ENCODE measurements around the gene PNMT. TPM values are rescaled to one million over a fixed set of nuclear protein-coding genes. Genes with fewer than 3 reads are reported as not detected.
A peak's percentile ranks its signal among the peaks of the same experiment; 100 is the strongest.

The PNMT gene
- total RNA-seq, 1 experiment from 2014 or later = not detected

DNA sequence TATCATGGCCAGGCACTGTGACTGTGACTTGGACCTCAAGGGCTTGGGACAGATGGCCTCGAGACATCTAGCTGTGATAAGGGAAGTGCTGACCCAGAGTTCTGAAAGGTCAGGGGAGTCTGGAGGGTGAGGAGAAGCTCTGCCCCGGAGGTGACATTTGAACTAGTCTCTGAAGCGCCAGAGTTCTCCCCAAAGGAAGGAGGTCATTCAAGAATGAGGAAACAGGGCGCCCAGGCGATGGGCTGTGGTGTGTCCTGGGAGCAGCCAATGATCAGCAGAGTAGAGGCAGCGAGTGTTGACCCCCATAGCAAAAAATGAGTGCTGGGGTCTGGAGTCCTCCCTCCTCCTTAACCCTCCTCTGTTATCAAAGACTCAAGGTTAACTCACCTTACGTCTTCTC, 26.4 kb upstream of the PNMT start:
- Histone ChIP-seq H3K36me3 (peaks cover 3% of the 10 kb centered on the region; the same call in 1 of the 2 replicates), H3K4me3 (no peak overlapping the region), H3K27me3 (no peaks in the 10 kb centered on the region), H3K9me3 (no peaks in the 10 kb centered on the region)
- no peak for DNase-seq

DNA sequence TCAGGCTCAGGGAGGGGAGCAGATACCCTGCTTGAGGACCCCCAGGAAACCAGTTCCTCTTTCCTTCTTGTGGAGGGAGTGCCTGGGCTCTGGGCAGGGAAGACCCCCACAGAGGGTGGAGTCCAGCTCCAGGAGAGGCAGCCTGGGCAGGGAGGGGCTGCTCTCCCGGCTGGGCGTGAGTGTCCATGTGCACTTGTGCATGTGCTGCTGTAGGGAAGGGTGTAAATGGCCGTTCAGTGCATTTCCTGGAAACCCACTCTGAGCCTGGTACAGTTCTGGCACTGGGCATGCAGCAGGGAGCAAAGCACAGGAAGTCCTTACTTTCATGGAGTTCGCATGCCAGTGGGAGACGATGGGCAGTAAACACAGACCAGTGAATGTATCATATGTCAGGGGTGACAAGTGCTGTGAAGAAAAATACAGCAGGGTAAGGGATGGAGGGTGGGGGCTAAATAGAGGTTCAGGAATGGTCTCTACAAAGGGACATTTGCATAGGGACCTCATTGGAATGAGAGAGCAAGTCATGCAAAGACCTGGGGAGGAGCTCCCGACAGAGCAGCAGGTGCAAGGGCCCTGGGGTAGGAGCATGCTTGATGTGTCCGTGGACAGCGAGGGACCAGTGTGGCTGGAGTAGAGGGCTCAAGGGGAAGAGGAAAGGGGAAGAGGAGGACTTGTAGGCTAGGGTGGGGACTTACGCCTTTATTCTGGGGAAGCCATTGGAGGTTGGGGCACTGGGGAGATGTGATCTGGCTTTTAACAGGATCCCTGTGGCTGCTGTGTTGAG, 25.8 kb upstream of the PNMT start:
- DNase-seq = no peak
- H3K9me3 ChIP-seq = no peaks in the 10 kb centered on the region

DNA sequence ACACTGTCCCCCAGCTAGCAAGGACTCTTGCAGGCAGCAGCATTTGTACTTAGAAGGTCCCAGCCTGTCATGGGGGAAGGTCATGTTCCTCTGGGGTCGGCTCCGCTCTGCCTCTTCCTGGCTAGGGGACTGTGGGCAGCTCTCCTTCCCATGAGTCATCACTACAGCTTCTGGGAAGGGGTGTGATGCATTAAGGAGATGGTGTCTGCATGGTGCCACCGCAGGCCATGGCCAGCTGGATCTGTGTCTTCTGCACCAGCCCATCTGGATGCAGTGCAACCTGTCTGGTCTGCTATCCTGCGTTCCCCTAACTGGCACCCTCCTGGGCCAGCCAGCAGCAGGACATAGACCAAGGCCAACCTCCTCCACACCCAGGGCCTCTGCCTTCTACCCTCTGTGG, 25.0 kb upstream of the PNMT start:
- no peaks in the 10 kb centered on the region for H3K9me3 ChIP-seq
- DNase-seq = peak; percentile 58
- peaks cover 3% of the 10 kb centered on the region; the same call in 1 of the 2 replicates for H3K36me3 ChIP-seq
- no peaks in the 10 kb centered on the region for H3K27me3 ChIP-seq
- H3K4me3 ChIP-seq = no peak overlapping the region

More for the DNA sequence above, 25.8 kb upstream of the PNMT start:
- H3K27me3 ChIP-seq = no peaks in the 10 kb centered on the region
- H3K4me3 ChIP-seq = no peak overlapping the region
- H3K36me3 ChIP-seq = peaks cover 3% of the 10 kb centered on the region; the same call in 1 of the 2 replicates

- 0 out of 2 replicates have a peak, but pooled peaks cover 3% of the 10 kb centered on the region for H3K36me3 ChIP-seq
- DNase-seq = no peak
- H3K9me3 ChIP-seq = no peaks in the 10 kb centered on the region
- no peaks in the 10 kb centered on the region for H3K27me3 ChIP-seq
- no peak overlapping the region for H3K4me3 ChIP-seq
Measured at GRCh38 chr17:39647256-39647655, 21.0 kb upstream of the PNMT start.

- no peaks in the 10 kb centered on the region for H3K27me3 ChIP-seq
- peaks cover 7% of the 10 kb centered on the region for H3K36me3 ChIP-seq
- no peak overlapping the region for H3K4me3 ChIP-seq
- H3K9me3 ChIP-seq = no peaks in the 10 kb centered on the region
- DNase-seq = no peak
Measured at GRCh38 chr17:39648616-39649366, 19.5 kb upstream of the PNMT start.

DNA sequence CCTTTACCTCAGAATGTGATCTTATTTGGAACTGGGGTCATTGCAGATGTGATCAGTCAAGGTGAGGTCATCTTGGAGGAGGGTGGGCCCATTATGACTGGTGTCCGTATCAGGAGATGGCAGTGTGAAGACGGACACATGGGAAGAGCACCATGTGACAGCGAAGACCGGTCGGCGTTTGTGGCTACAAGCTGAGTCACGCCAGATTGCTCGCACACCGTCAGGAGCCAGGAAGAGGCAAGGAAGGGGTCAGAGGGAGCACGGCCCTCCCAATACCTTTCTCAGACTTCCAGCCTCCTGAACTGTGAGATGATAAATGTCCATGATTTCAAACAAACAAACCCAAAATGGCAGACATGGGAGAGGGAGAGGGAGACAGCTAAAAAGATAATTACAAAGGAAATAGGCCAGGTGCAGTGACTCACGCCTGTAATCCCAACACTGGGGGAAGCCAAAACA, 18.1 kb upstream of the PNMT start:
- H3K27me3 ChIP-seq = no peaks in the 10 kb centered on the region
- DNase-seq = no peak
- H3K4me3 ChIP-seq = no peak overlapping the region
- H3K9me3 ChIP-seq = no peaks in the 10 kb centered on the region
- peaks cover 18% of the 10 kb centered on the region for H3K36me3 ChIP-seq

DNA sequence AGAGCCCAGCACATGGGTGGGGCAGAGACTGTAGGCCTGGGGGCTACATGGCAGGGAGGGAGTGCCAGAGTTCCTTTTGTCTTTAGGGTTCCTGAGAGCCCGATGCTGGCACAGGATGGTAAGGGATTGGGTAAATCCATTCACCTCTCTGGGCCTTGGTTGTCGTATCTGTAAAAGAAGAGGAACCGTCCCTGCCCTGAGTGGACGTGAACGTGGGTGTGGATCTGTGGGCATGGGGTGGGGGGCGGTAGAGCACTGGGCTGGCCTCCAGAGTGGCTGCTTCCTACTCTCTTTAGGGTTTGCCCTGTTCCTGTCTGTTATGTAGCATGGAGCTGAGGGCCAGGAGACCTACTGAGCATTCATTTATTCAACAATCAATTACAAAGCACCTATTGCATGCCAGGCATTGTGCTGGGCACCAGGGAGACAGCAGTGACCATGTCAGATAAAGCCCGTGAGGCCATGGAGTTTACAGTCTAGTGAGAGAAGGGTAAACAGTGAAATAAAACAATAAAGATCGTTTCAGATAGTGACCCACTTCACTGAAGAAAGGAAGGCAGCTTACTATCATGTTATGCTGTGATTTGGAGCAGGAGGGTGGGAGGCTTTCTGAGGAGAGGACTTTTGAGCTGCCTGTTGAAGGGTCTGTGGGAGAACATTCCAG, 16.2 kb upstream of the PNMT start:
- DNase-seq = no peak
- Histone ChIP-seq H3K4me3 (no peak overlapping the region), H3K36me3 (peaks cover 20% of the 10 kb centered on the region), H3K27me3 (no peaks in the 10 kb centered on the region), H3K9me3 (no peaks in the 10 kb centered on the region)

GRCh38 chr17:39652587-39653315, 15.5 kb upstream of the PNMT start:
- no peaks in the 10 kb centered on the region for H3K27me3 ChIP-seq
- DNase-seq = no peak
- H3K9me3 ChIP-seq = no peaks in the 10 kb centered on the region
- no peak overlapping the region for H3K4me3 ChIP-seq
- peaks cover 20% of the 10 kb centered on the region for H3K36me3 ChIP-seq

- Histone ChIP-seq H3K4me3 (no peak overlapping the region), H3K36me3 (peaks cover 20% of the 10 kb centered on the region), H3K9me3 (no peaks in the 10 kb centered on the region), H3K27me3 (no peaks in the 10 kb centered on the region)
- no peak for DNase-seq
Measured at GRCh38 chr17:39653316-39653661, 15.0 kb upstream of the PNMT start.

DNA sequence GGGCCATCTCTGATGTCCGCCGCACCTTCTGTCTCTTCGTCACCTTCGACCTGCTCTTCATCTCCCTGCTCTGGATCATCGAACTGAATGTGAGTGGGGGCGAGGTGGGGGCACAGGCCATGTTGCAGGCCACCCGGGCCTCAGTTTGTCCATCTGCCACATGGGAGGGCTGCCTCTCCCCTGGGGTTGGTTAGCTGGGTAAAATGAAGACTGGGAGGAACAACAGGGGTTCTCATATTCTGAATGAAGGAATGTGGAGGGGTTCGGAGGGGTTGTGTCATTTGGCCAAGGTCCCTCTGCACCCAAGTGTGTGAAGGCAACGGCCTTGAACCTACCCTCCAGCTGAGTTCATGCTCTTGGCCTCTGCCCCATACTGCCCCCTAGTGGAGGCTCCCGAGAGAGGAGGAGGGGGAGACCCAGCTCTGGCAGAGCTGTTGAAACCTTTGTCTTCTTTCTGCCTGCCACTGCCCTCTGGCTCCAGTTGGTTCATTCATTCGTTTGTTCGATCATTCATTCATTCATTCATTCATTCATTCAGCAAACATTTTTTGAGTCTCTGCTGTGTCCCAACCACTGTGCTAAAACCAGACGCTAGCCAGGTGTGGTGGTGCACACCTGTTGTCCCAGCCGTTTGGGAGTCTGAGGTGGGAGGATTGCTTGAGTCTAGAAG, 14.5 kb upstream of the PNMT start:
- no peaks in the 10 kb centered on the region for H3K27me3 ChIP-seq
- H3K36me3 ChIP-seq = peaks cover 20% of the 10 kb centered on the region
- DNase-seq = peak; percentile 54
- no peaks in the 10 kb centered on the region for H3K9me3 ChIP-seq
- no peak overlapping the region for H3K4me3 ChIP-seq

DNA sequence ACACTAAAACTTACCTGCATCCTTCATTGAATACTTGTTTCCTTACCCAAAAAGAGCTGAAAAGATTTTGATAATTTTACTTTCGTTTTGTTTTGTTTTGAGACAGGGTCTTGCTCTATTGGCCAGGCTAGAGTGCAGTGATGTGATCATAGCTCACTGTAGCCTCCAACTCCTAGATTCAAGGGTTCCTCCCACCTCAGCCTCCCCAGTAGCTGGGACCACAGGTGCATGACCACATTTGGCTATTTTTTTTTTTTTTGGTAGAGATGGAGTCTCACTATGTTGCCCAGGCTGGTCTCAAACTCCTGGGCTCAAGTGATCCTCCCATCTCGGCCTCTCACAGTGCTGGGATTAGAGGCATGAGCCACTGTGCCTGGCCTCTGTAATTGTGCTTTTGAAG, 13.1 kb upstream of the PNMT start:
- H3K4me3 ChIP-seq = no peak overlapping the region
- H3K9me3 ChIP-seq = no peaks in the 10 kb centered on the region
- H3K27me3 ChIP-seq = no peaks in the 10 kb centered on the region
- no peak for DNase-seq
- peaks cover 19% of the 10 kb centered on the region for H3K36me3 ChIP-seq

DNA sequence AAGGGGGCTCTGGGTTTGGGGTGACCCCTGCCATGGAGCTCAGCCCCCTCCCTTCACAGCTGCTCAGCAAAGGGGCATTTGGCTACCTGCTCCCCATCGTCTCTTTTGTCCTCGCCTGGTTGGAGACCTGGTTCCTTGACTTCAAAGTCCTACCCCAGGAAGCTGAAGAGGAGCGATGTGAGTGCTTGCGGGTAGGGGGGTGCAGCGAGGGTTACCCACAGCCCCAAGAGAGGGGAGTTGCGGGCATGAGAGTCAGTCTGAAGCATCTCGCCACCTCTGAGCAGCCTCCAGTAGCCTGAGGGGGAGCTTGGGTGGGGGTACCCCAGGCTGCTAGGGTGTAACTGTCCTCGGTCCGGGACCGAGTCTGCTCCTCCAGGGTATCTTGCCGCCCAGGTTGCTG, 9.9 kb upstream of the PNMT start:
- Histone ChIP-seq H3K9me3 (no peaks in the 10 kb centered on the region), H3K27me3 (no peaks in the 10 kb centered on the region), H3K4me3 (no peak overlapping the region), H3K36me3 (peaks cover 34% of the 10 kb centered on the region)
- DNase-seq = no peak

DNA sequence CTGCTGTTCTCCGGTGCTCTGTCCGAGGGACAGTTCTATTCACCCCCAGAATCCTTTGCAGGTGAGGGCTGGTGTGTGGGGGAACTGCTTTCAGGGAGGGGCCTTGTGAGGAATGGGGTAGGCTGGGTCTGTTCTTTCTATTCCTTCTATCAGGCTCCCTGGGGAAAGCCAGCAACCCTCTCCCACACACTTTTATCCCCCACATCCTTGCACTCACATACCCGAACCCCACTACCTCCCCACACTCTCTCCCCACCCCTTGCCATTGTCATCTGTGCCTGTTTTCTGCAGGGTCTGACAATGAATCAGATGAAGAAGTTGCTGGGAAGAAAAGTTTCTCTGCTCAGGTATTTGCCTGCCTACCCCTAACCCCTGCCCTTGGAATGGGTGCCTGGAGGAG, 9.5 kb upstream of the PNMT start:
- Histone ChIP-seq H3K36me3 (peaks cover 31% of the 10 kb centered on the region), H3K27me3 (no peaks in the 10 kb centered on the region)

DNA sequence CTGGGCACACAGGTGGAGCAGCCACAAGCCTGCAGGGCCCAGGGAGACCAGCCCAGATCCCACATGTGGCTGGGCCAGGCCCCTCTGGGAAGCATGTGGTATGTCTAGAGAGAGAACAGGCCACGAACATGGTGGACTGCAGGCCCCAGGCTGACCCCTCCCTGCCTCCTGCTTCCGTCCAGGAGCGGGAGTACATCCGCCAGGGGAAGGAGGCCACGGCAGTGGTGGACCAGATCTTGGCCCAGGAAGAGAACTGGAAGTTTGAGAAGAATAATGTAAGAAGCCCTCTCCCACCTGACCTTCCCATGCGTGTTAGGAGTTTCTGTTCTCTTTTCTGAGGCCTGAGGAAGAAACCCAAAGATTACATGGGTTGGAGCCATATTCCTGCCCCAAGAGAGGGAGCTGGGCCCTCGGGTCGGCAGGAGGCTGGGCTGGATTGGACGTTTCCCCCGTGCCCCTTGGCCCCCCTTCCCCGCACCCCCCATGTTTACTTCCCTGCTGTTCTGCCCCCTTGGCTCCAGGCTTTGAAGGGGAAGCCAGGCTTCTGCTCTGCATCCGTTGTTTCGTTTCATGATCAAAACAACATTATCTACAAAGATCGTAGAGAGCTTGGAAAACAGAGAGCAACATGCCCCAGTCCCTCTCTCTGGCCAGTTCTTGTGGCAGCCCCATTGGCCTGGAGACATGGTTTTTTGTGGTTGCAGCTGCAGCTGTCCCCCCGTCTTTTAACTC, 8.8 kb upstream of the PNMT start:
- H3K36me3 ChIP-seq = peaks cover 26% of the 10 kb centered on the region
- no peak for DNase-seq
- H3K27me3 ChIP-seq = no peaks in the 10 kb centered on the region
- H3K9me3 ChIP-seq = no peaks in the 10 kb centered on the region
- no peak overlapping the region for H3K4me3 ChIP-seq

More for the DNA sequence above, 9.5 kb upstream of the PNMT start:
- Histone ChIP-seq H3K4me3 (no peak overlapping the region), H3K9me3 (no peaks in the 10 kb centered on the region)
- no peak for DNase-seq

- Histone ChIP-seq H3K36me3 (peaks cover 20% of the 10 kb centered on the region), H3K9me3 (no peaks in the 10 kb centered on the region), H3K27me3 (no peaks in the 10 kb centered on the region), H3K4me3 (no peak overlapping the region)
- no peak for DNase-seq
Measured at GRCh38 chr17:39660011-39660360, 8.3 kb upstream of the PNMT start.

Data from MG63 (cell line).